Transverse colon (tissue), 3 donors: ENCODE data around the gene PTPN4.

Source experiments
- EP300 ChIP-seq: sonication (generic); formaldehyde crosslinking; IDR thresholded peaks from one replicate; pipeline ENCODE4 v1.6.1; 2017; ENCODE audit warnings: antibody characterized with exemption, low read depth
- POLR2A ChIP-seq: fragments of 450-650 bp; IDR thresholded peaks from one replicate; pipeline ENCODE4 v1.6.1; 2016; ENCODE audit warnings: antibody characterized with exemption, mild to moderate bottlenecking, moderate library complexity
- TF ChIP-seq, protein P1 (sequence below), 5 experiments: fragments of 200-600 bp in 3 of 5; fragments of 450-650 bp in 2 of 5; sonication (generic) in 3 of 5; IDR thresholded peaks; 1 replicate in 2 of 5; 2 replicates in 3 of 5; pipeline ENCODE4 v1.5.1; 2016 to 2017; ENCODE audit warnings: antibody characterized with exemption in 5 of 5, inconsistent platforms in 3 of 5, mild to moderate bottlenecking in 2 of 5, moderate library complexity in 1 of 5

DNA sequence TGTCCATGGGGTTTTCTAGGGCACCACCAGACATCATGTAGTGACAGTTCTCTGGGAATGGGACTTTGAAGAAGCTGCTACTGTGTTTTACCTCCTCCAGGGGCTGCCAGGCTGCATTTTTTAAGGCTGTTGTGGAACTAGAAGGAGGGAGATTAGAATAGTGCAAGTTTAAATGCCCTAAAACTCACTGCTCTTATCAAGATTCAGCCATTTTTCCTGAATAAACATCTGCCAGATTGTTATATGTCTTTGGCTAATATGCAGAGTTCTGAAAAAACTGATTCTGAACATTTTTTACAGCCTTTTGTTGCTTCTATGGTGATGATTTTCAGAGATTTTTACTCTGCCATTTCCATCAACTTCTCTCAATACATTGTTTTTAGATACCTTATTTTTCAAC lies 244.5 kb downstream of the PTPN4 start:
- TF ChIP-seq, protein P1, sequence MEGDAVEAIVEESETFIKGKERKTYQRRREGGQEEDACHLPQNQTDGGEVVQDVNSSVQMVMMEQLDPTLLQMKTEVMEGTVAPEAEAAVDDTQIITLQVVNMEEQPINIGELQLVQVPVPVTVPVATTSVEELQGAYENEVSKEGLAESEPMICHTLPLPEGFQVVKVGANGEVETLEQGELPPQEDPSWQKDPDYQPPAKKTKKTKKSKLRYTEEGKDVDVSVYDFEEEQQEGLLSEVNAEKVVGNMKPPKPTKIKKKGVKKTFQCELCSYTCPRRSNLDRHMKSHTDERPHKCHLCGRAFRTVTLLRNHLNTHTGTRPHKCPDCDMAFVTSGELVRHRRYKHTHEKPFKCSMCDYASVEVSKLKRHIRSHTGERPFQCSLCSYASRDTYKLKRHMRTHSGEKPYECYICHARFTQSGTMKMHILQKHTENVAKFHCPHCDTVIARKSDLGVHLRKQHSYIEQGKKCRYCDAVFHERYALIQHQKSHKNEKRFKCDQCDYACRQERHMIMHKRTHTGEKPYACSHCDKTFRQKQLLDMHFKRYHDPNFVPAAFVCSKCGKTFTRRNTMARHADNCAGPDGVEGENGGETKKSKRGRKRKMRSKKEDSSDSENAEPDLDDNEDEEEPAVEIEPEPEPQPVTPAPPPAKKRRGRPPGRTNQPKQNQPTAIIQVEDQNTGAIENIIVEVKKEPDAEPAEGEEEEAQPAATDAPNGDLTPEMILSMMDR (IDR thresholded peaks at IDR 0.05), result no peak
- TF ChIP-seq POLR2A (no peak), EP300 (no peak)
